Spleen (tissue), 7 donors: ENCODE measurements around the gene RUNDC3A.

Experiments
- CTCF ChIP-seq, 11 experiments: fragments of 200-600 bp in 7 of 11; fragments of 450-650 bp in 4 of 11; sonication (generic) in 4 of 11; IDR thresholded peaks in 8 of 11; conservative IDR thresholded peaks in 3 of 11; 1 replicate in 7 of 11; 2 replicates in 4 of 11; pipeline versions ENCODE4 v1.4.0 to v1.8.0; 2016 to 2021; ENCODE audit warnings: antibody characterized with exemption in 11 of 11, inconsistent platforms in 4 of 11, mild to moderate bottlenecking in 1 of 11
- POLR2A ChIP-seq, 3 donors: fragments of 450-650 bp; IDR thresholded peaks; one replicate each; pipeline ENCODE4 v1.5.1; 2017; ENCODE audit warnings: antibody characterized with exemption in 3 of 3, mild to moderate bottlenecking in 1 of 3
- POLR2AphosphoS5 ChIP-seq, 3 donors: sonication (generic); formaldehyde crosslinking; IDR thresholded peaks; one replicate each; pipeline ENCODE4 v1.5.1; 2017; ENCODE audit warnings: antibody characterized with exemption in 3 of 3
- donor health status: DM: no; HTN: no; CAD: no; lungs with moderate emphysema.
- donor health status: DM: no; HTN: no; CAD: no.
- donor health status: DM: no; HTN: no; CAD: no.

GRCh38 chr17:44281570-44281969, 26.8 kb upstream of the RUNDC3A start:
- TF ChIP-seq CTCF (IDR thresholded peaks at IDR 0.05 in 8 of 11, conservative IDR thresholded peaks at IDR 0.05 in 3 of 11) (no peak), POLR2A (IDR thresholded peaks at IDR 0.05) (no peak), POLR2AphosphoS5 (IDR thresholded peaks at IDR 0.05) (no peak)
